A673 (cell line): ENCODE data around the gene NUP50.

ENCODE experiments used
- EZH2 ChIP-seq: fragments of 200-600 bp; sonication (generic); IDR thresholded peaks from 2 replicates; pipeline ENCODE4 v1.6.1; 2017; ENCODE audit warnings: borderline replicate concordance, low read depth, mild to moderate bottlenecking, mixed read lengths, antibody characterized with exemption, low read length; ENCODE audit not compliant: poor library complexity, severe bottlenecking
- TF ChIP-seq, protein P1 (sequence below): fragments of 300-800, 200-600 bp; sonication (generic); conservative IDR thresholded peaks from 2 replicates; pipeline ENCODE4 v1.5.1; 2017; ENCODE audit warnings: low read depth, mild to moderate bottlenecking, antibody characterized with exemption, low read length, moderate library complexity, mixed read lengths

DNA sequence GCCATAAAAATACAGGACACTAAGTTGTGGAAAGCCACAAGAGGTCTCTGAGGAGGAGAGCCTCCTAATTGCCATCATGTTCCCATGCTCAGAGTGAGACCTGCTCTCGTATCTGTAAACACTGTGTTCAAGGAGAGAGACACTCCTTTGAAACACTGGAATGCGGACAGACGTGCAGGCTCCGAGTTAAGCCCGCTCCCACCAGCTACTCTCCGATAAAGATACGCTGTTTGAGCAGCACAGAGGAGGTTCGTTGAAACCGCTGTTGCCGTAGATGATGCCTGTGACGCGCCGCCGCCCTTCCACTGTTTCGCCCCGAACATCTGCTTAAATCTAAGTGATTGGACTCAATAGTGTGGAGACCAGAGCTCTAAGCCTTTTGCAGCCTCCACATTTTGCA, 25.1 kb downstream of the NUP50 start:
- TF ChIP-seq, protein P1, sequence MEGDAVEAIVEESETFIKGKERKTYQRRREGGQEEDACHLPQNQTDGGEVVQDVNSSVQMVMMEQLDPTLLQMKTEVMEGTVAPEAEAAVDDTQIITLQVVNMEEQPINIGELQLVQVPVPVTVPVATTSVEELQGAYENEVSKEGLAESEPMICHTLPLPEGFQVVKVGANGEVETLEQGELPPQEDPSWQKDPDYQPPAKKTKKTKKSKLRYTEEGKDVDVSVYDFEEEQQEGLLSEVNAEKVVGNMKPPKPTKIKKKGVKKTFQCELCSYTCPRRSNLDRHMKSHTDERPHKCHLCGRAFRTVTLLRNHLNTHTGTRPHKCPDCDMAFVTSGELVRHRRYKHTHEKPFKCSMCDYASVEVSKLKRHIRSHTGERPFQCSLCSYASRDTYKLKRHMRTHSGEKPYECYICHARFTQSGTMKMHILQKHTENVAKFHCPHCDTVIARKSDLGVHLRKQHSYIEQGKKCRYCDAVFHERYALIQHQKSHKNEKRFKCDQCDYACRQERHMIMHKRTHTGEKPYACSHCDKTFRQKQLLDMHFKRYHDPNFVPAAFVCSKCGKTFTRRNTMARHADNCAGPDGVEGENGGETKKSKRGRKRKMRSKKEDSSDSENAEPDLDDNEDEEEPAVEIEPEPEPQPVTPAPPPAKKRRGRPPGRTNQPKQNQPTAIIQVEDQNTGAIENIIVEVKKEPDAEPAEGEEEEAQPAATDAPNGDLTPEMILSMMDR = no peak
- TF ChIP-seq EZH2 = no peak
